IMR-90 (cell line): ENCODE data around the gene MANSC1.

Experiments used
- BHLHE40 ChIP-seq: fragments of 150-350 bp; IDR thresholded peaks from 2 replicates; pipeline ENCODE4 v1.6.1; 2016; ENCODE audit warnings: mild to moderate bottlenecking, low read depth, low read length
- CEBPB ChIP-seq: IDR thresholded peaks from 2 replicates; pipeline ENCODE4 v1.6.1; 2012; ENCODE audit warnings: low read depth, low read length, improper control_type of control experiment
- FOS ChIP-seq: fragments of 150-350 bp; IDR thresholded peaks from 2 replicates; pipeline ENCODE4 v1.6.1; 2016; ENCODE audit warnings: low read depth, low read length
- MAFK ChIP-seq: IDR thresholded peaks from 2 replicates; pipeline ENCODE4 v1.6.1; 2012; ENCODE audit warnings: low read depth, low read length, improper control_type of control experiment
- MXI1 ChIP-seq: IDR thresholded peaks from 2 replicates; pipeline ENCODE4 v1.6.1; 2012; ENCODE audit warnings: low read depth, mild to moderate bottlenecking, low read length, moderate library complexity, borderline replicate concordance
- NFE2L2 ChIP-seq: fragments of 150-350 bp; IDR thresholded peaks from 2 replicates; pipeline ENCODE4 v1.6.1; 2016; ENCODE audit warnings: low read depth, mild to moderate bottlenecking, low read length
- POLR2A ChIP-seq: IDR thresholded peaks from 2 replicates; pipeline ENCODE4 v1.6.1; 2012; ENCODE audit warnings: mild to moderate bottlenecking, low read depth, low read length
- RAD21 ChIP-seq: IDR thresholded peaks from 2 replicates; pipeline ENCODE4 v1.6.1; 2012; ENCODE audit warnings: low read length, improper control_type of control experiment
- RFX5 ChIP-seq: IDR thresholded peaks from 2 replicates; pipeline ENCODE4 v1.8.0; 2012; ENCODE audit warnings: low read depth, mild to moderate bottlenecking, low read length, moderate library complexity
- TF ChIP-seq, protein P1 (sequence below): conservative IDR thresholded peaks from 2 replicates; pipeline ENCODE4 v1.5.1; 2012; ENCODE audit warnings: mild to moderate bottlenecking, low read depth, low read length, improper control_type of control experiment
- TF ChIP-seq, protein P2 (sequence below): fragments of 150-350 bp; IDR thresholded peaks from 2 replicates; pipeline ENCODE4 v1.6.1; 2017; ENCODE audit warnings: mild to moderate bottlenecking, antibody characterized with exemption, low read length, low read depth
- TF ChIP-seq, protein P3 (sequence below): fragments of 150-350 bp; IDR thresholded peaks from 2 replicates; pipeline ENCODE4 v1.6.1; 2016; ENCODE audit warnings: low read depth, mild to moderate bottlenecking, low read length, moderate library complexity, borderline replicate concordance

DNA sequence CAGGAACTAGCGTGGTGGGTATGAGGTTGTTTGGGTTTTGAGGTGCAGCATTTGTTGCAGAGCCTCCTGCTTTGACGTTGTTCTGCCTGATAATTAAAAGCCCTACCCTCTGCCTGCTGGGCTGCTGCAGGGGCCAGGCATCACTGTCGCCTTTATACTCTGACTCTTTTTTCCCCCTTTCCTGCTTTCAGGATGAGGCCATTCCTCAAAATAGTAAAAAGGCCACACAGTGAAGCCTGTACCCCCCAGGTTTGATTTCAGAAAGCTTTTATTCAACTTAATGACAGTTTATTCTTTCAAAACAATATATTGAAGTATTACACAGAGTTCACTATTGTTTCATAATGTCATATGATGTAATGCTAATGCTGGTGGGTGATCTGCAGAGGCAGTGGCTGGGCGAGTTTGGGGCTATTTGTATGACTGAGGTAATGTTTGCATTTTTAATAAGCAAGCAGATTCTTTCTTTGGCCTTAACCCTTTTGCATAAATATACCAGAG lies 15.9 kb upstream of the MANSC1 start:
- TF ChIP-seq, protein P1, sequence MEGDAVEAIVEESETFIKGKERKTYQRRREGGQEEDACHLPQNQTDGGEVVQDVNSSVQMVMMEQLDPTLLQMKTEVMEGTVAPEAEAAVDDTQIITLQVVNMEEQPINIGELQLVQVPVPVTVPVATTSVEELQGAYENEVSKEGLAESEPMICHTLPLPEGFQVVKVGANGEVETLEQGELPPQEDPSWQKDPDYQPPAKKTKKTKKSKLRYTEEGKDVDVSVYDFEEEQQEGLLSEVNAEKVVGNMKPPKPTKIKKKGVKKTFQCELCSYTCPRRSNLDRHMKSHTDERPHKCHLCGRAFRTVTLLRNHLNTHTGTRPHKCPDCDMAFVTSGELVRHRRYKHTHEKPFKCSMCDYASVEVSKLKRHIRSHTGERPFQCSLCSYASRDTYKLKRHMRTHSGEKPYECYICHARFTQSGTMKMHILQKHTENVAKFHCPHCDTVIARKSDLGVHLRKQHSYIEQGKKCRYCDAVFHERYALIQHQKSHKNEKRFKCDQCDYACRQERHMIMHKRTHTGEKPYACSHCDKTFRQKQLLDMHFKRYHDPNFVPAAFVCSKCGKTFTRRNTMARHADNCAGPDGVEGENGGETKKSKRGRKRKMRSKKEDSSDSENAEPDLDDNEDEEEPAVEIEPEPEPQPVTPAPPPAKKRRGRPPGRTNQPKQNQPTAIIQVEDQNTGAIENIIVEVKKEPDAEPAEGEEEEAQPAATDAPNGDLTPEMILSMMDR, result no peak
- TF ChIP-seq POLR2A, result no peak
- no peak for TF ChIP-seq RFX5
- no peak for TF ChIP-seq BHLHE40
- peak; percentile 66 for TF ChIP-seq CEBPB
- TF ChIP-seq RAD21, result no peak
- TF ChIP-seq MXI1, result no peak
- TF ChIP-seq, protein P2, sequence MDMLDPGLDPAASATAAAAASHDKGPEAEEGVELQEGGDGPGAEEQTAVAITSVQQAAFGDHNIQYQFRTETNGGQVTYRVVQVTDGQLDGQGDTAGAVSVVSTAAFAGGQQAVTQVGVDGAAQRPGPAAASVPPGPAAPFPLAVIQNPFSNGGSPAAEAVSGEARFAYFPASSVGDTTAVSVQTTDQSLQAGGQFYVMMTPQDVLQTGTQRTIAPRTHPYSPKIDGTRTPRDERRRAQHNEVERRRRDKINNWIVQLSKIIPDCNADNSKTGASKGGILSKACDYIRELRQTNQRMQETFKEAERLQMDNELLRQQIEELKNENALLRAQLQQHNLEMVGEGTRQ, result no peak
- no peak for TF ChIP-seq MAFK
- no peak for TF ChIP-seq FOS
- TF ChIP-seq, protein P3, sequence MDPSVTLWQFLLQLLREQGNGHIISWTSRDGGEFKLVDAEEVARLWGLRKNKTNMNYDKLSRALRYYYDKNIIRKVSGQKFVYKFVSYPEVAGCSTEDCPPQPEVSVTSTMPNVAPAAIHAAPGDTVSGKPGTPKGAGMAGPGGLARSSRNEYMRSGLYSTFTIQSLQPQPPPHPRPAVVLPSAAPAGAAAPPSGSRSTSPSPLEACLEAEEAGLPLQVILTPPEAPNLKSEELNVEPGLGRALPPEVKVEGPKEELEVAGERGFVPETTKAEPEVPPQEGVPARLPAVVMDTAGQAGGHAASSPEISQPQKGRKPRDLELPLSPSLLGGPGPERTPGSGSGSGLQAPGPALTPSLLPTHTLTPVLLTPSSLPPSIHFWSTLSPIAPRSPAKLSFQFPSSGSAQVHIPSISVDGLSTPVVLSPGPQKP, result no peak
- no peak for TF ChIP-seq NFE2L2
